Fibroblast of lung (primary cell): ENCODE results near the gene GPR176. TPM values are rescaled to one million over a fixed set of nuclear protein-coding genes. Genes with fewer than 3 reads are reported as not detected.

Experiments used
- DNase-seq, 2 donors: peaks; one replicate each; pipeline versions ENCODE4 v3.0.0 to v3.0.0-alpha.2; 2010; ENCODE audit warnings: low read depth in 2 of 2
- H2AFZ ChIP-seq: 2 replicates; pipeline ENCODE4 v1.5.1; 2012; ENCODE audit warnings: low read length, control low read depth, inconsistent platforms
- H3K27ac ChIP-seq: 2 replicates; pipeline ENCODE4 v1.5.1; 2011; ENCODE audit warnings: low read length, control low read depth; ENCODE audit not compliant: insufficient read depth
- H3K27me3 ChIP-seq: 2 replicates; pipeline ENCODE4 v1.5.1; 2011; ENCODE audit warnings: mild to moderate bottlenecking, low read length; ENCODE audit not compliant: control insufficient read depth, insufficient read depth
- H3K36me3 ChIP-seq: 2 replicates; pipeline ENCODE4 v1.5.1; 2011; ENCODE audit warnings: low read length; ENCODE audit not compliant: control insufficient read depth, insufficient read depth
- H3K4me1 ChIP-seq: 2 replicates; pipeline ENCODE4 v1.5.1; 2011; ENCODE audit warnings: low read length; ENCODE audit not compliant: control insufficient read depth, insufficient read depth; ENCODE audit errors: extremely low read depth
- H3K4me2 ChIP-seq: 2 replicates; pipeline ENCODE4 v1.5.1; 2011; ENCODE audit warnings: low read length, control low read depth; ENCODE audit not compliant: insufficient read depth; ENCODE audit errors: extremely low read depth
- H3K4me3 ChIP-seq, 4 experiments: fragments of 200-600 bp in 1 of 4; sonication (generic) in 1 of 4; replicated peaks in 1 of 4; 2 replicates each; pipeline ENCODE4 v1.5.1; 2011 to 2016; ENCODE audit warnings: low read length in 4 of 4, low read depth in 3 of 4, mild to moderate bottlenecking in 3 of 4, control low read depth in 2 of 4, inconsistent platforms in 1 of 4, mixed read lengths in 1 of 4; ENCODE audit not compliant: insufficient read depth in 1 of 4; ENCODE audit errors: control extremely low read depth in 1 of 4
- H3K79me2 ChIP-seq: 2 replicates; pipeline ENCODE4 v1.5.1; 2012; ENCODE audit warnings: mild to moderate bottlenecking, low read length, inconsistent platforms; ENCODE audit not compliant: control insufficient read depth, insufficient read depth
- H3K9ac ChIP-seq: 2 replicates; pipeline ENCODE4 v1.5.1; 2011; ENCODE audit warnings: mild to moderate bottlenecking, low read length, control low read depth; ENCODE audit not compliant: insufficient read depth
- H3K9me3 ChIP-seq: 2 replicates; pipeline ENCODE4 v1.5.1; 2012; ENCODE audit warnings: low read depth, low read length; ENCODE audit not compliant: control insufficient read depth, insufficient read depth
- H4K20me1 ChIP-seq: 2 replicates; pipeline ENCODE4 v1.5.1; 2011; ENCODE audit warnings: low read length; ENCODE audit not compliant: control insufficient read depth, insufficient read depth; ENCODE audit errors: extremely low read depth
- CTCF ChIP-seq, 2 donors: IDR thresholded peaks in 1 of 2; conservative IDR thresholded peaks in 1 of 2; 1 replicate in 1 of 2; 2 replicates in 1 of 2; pipeline ENCODE4 v1.5.1; 2011 to 2012; ENCODE audit warnings: low read length in 2 of 2, control low read depth in 1 of 2, inconsistent platforms in 1 of 2, low read depth in 1 of 2, mild to moderate bottlenecking in 1 of 2
- EZH2 ChIP-seq: IDR thresholded peaks from 2 replicates; pipeline ENCODE4 v1.5.1; 2012; ENCODE audit warnings: low read length, control low read depth, mild to moderate bottlenecking; ENCODE audit errors: missing control alignments
- polyA plus RNA-seq, 2 donors: library from polyadenylated mRNA; depleted of rRNA in 1 of 2; stranded (reverse) in 1 of 2; unstranded in 1 of 2; fragments of >200 nt; gene quantifications; 2 replicates each; pipeline ENCODE4 v1.2.1, GENCODE V29; 2011 to 2012; ENCODE audit warnings: missing spikeins in 1 of 2
- total RNA-seq: library from RNA; depleted of rRNA; stranded (reverse); fragments of >200 nt; gene quantifications from 2 replicates; pipeline ENCODE4 v1.2.1, GENCODE V29; 2014

The GPR176 gene
- total and polyA plus RNA-seq, 2 donors (not counting 1 experiment from before 2014, with no cell fraction given): 124 to 179 TPM

GRCh38 chr15:39798382-39798781, 121.7 kb downstream of the GPR176 start:
- no peak for DNase-seq
- H3K4me1 ChIP-seq: peaks cover under 1% of the 10 kb centered on the region
- H3K27me3 ChIP-seq: no peaks in the 10 kb centered on the region
- H2AFZ ChIP-seq: no peak overlapping the region
- no peak for TF ChIP-seq EZH2
- TF ChIP-seq CTCF (conservative IDR thresholded peaks at IDR 0.05 in 1 of 2, IDR thresholded peaks at IDR 0.05 in 1 of 2; ENCODE audit: low read depth in 1 of 2, low read length in 2 of 2): no peak
- H3K79me2 ChIP-seq: peaks cover under 1% of the 10 kb centered on the region
- no peak overlapping the region for H3K27ac ChIP-seq
- H3K9me3 ChIP-seq: no peaks in the 10 kb centered on the region
- H3K4me2 ChIP-seq: no peak overlapping the region
- H3K9ac ChIP-seq: no peak overlapping the region
- H4K20me1 ChIP-seq: no peaks in the 10 kb centered on the region
- peaks cover 19% of the 10 kb centered on the region for H3K36me3 ChIP-seq
- no peak overlapping the region for H3K4me3 ChIP-seq

- Histone ChIP-seq H3K9me3 (no peaks in the 10 kb centered on the region), H4K20me1 (no peaks in the 10 kb centered on the region), H3K4me3 (no peak overlapping the region), H3K4me1 (peaks cover 7% of the 10 kb centered on the region), H3K79me2 (no peaks in the 10 kb centered on the region), H3K4me2 (no peak overlapping the region), H3K27ac (no peak overlapping the region), H3K9ac (no peak overlapping the region), H3K27me3 (no peaks in the 10 kb centered on the region), H2AFZ (no peak overlapping the region), H3K36me3 (peaks cover 19% of the 10 kb centered on the region)
- no peak for DNase-seq
- no peak for TF ChIP-seq CTCF (conservative IDR thresholded peaks at IDR 0.05 in 1 of 2, IDR thresholded peaks at IDR 0.05 in 1 of 2; ENCODE audit: low read depth in 1 of 2, low read length in 2 of 2)
- no peak for TF ChIP-seq EZH2
Measured at GRCh38 chr15:39797407-39797806, 122.7 kb downstream of the GPR176 start.

- no peak overlapping the region for H3K27ac ChIP-seq
- H3K4me3 ChIP-seq: no peak overlapping the region
- no peaks in the 10 kb centered on the region for H4K20me1 ChIP-seq
- H3K4me1 ChIP-seq: peaks cover 7% of the 10 kb centered on the region
- DNase-seq: no peak
- no peak overlapping the region for H3K9ac ChIP-seq
- no peaks in the 10 kb centered on the region for H3K9me3 ChIP-seq
- no peak overlapping the region for H2AFZ ChIP-seq
- H3K4me2 ChIP-seq: no peak overlapping the region
- no peaks in the 10 kb centered on the region for H3K27me3 ChIP-seq
- no peaks in the 10 kb centered on the region for H3K79me2 ChIP-seq
- no peak for TF ChIP-seq CTCF (conservative IDR thresholded peaks at IDR 0.05 in 1 of 2, IDR thresholded peaks at IDR 0.05 in 1 of 2; ENCODE audit: low read depth in 1 of 2, low read length in 2 of 2)
- no peak for TF ChIP-seq EZH2
- peaks cover 15% of the 10 kb centered on the region for H3K36me3 ChIP-seq
Measured at GRCh38 chr15:39796601-39797000, 123.5 kb downstream of the GPR176 start.
